IPS-NIHi11 (cell line): ENCODE data around the gene SIGLEC9.
A peak's percentile ranks its signal among the peaks of the same experiment; 100 is the strongest.
"Not testable (repeated sequence)": the region's sequence is repeated elsewhere in the genome, so short reads cannot be mapped to it uniquely, and the experiment has no call there.

Experiments used
- DNase-seq: peaks from one replicate; pipeline ENCODE4 v3.0.0; 2012; ENCODE audit warnings: mixed read lengths, low spot score

Gene SIGLEC9

GRCh38 chr19:51145916-51146493, 21.3 kb downstream of the SIGLEC9 start:
- no peak for DNase-seq

- no peak for DNase-seq
Observed at GRCh38 chr19:51146751-51147150, 22.0 kb downstream of the SIGLEC9 start.

GRCh38 chr19:51147663-51148062, 23.0 kb downstream of the SIGLEC9 start:
- DNase-seq: no peak

- DNase-seq: no peak
Observed at GRCh38 chr19:51148580-51148979, 23.9 kb downstream of the SIGLEC9 start.

- DNase-seq: no peak
Observed at GRCh38 chr19:51150627-51151026, 25.9 kb downstream of the SIGLEC9 start.

- DNase-seq: no peak
Observed at GRCh38 chr19:51156710-51157109, 32.0 kb downstream of the SIGLEC9 start.

GRCh38 chr19:51157265-51157664, 32.6 kb downstream of the SIGLEC9 start:
- no peak for DNase-seq

- DNase-seq: peak; percentile 68
Observed at GRCh38 chr19:51158474-51159129, 33.9 kb downstream of the SIGLEC9 start.

GRCh38 chr19:51159656-51160055, 35.0 kb downstream of the SIGLEC9 start:
- no peak for DNase-seq

- DNase-seq: no peak
Observed at GRCh38 chr19:51161266-51161665, 36.6 kb downstream of the SIGLEC9 start.

- DNase-seq: no peak
Observed at GRCh38 chr19:51161867-51162496, 37.3 kb downstream of the SIGLEC9 start.

- no peak for DNase-seq
Observed at GRCh38 chr19:51163257-51163656, 38.6 kb downstream of the SIGLEC9 start.

GRCh38 chr19:51164215-51164614, 39.5 kb downstream of the SIGLEC9 start:
- no peak for DNase-seq

GRCh38 chr19:51166846-51167490, 42.3 kb downstream of the SIGLEC9 start:
- no peak for DNase-seq

GRCh38 chr19:51168564-51169282, 44.0 kb downstream of the SIGLEC9 start:
- no peak for DNase-seq

GRCh38 chr19:51169283-51169918, 44.7 kb downstream of the SIGLEC9 start:
- not testable (repeated sequence) for DNase-seq

- no peak for DNase-seq
Observed at GRCh38 chr19:51172223-51172622, 47.5 kb downstream of the SIGLEC9 start.

- no peak for DNase-seq
Observed at GRCh38 chr19:51173681-51174080, 49.0 kb downstream of the SIGLEC9 start.

GRCh38 chr19:51179256-51179655, 54.5 kb downstream of the SIGLEC9 start:
- no peak for DNase-seq
